Umbilical cord (tissue), 2 donors: Measurements from ENCODE around the gene SLC6A11. TPM values are rescaled to one million over a fixed set of nuclear protein-coding genes. Genes with fewer than 3 reads are reported as not detected.

Experiments used
- DNase-seq: peaks from one replicate; pipeline ENCODE4 v3.0.0-alpha.2; 2015; ENCODE audit warnings: low spot score
- total RNA-seq: library from RNA; depleted of rRNA; stranded (reverse); fragments of >200 nt; gene quantifications from one replicate; pipeline ENCODE4 v1.2.3, GENCODE V29; 2014; ENCODE audit warnings: low replicate concordance; ENCODE audit not compliant: insufficient read depth

SLC6A11 gene
- total RNA-seq, 1 donor from 2014 or later, result 1.4 TPM

DNA sequence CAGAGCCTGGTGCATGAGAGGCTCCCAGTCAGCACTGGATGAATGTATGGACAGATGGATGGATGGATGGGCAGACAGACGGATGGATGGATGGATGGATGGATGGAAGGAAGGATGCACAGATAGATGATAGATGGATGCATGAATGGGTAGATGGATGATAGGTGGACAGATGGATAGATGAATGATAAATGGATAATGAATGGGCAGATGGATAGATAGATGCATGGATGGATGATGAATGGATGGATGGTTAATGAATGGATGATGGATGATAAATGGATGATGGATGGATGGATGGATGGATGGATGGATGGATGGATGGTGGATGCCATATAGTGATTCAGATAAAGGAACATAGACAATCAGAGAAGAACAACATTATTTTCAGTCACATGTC lies 71.0 kb downstream of the SLC6A11 start:
- DNase-seq, result no peak

DNA sequence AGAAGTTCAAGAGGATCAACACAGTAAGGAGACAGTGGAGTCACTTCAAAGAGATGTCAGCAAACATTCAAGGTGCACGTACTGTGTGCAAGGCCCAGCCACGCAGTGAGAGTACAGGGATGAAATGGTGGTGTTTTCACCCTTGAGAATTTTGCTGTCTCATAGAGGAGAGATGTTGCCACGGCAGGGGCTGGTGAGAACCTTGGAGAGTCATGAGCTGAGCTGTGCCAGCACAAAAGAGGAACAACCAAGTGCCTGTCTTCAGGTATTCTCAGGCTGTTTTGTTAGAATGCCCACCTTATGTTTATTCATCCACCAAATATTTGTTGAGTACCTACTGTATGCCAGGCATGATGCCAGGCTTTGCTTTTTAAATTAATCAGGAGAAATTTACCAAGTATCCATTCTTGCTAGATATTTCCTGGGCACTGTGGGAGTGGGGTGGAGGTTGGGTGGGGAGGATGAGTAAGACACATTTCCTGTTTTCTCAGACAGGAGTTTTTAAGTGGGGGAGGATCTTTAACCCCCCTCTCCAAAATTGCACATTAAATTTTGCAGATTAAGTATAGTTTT lies 72.6 kb downstream of the SLC6A11 start:
- DNase-seq, result no peak

GRCh38 chr3:10889206-10889960 lies 73.4 kb downstream of the SLC6A11 start:
- no peak for DNase-seq

- DNase-seq, result no peak
Observed at GRCh38 chr3:10890665-10891064, 74.6 kb downstream of the SLC6A11 start.

- DNase-seq, result no peak
Observed at GRCh38 chr3:10892622-10893021, 76.6 kb downstream of the SLC6A11 start.

GRCh38 chr3:10901296-10901945 lies 85.4 kb downstream of the SLC6A11 start:
- no peak for DNase-seq

DNA sequence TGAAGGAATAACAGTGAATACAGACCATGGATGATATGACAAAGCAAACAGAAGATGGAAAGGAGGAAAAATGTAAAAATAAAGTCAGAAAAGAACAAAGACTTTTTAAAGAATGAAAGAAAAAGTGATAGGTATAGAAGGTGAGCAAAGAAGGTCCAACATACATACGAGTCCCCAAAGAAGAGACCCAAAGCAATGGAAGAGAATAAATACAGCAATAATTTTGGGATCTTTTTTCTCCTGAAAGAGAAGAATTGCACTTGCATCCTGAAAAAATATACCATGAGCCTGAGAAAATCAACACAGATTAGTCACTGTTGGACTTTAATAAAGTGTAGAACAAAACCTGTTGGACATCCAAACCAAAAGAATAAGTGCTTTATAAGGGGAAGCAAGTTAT lies 91.2 kb downstream of the SLC6A11 start:
- DNase-seq, result no peak

GRCh38 chr3:10910367-10910766 lies 94.3 kb downstream of the SLC6A11 start:
- no peak for DNase-seq

DNA sequence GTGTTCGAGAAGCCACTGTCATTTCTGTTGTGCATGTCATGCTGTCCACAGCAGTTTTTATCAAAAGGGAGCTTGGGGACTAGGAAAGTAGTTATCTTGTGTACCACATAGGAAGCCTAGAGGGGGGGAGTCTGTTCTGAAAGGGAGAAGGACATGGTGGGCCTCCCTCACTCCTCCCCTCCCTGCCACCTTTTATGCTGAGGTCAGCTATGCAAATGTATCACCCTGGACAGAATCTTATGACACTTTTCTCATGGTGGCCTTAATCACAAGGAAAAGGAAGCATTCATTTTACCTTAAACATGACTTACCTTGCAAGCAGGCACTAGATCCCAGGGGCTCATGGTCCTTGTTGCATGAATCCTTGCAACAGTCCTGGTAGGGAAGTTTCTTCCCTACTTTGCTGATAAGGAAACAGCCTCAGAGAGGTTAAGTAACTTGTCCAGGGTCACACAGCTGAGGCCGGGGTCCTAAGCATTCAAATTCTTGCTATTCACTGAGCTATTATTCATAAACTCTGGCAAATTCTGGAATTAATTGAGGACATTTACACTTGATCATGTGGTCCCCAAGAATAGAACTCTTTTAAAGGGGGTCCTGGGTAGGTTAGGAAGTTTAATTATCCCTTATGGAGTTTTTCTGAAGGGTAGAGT lies 95.4 kb downstream of the SLC6A11 start:
- DNase-seq, result no peak

DNA sequence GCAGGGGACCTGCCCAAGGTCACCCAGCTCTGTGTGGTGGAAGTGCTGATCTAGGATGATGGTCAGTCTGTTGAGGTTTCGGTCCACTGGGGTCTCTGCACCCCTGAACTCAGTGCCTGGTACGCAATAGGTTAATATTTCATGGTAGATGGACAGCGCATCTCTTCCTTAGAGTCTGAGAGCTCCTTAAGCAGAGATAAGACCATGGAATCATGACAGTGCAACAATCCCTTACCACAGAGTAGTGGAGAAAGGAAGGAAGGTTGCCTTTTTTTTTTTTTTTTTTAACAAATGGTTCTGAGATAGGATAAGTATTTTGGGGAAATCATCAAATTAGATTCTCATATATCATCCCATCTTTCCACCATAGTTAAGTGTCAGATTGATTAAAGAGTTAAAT lies 96.8 kb downstream of the SLC6A11 start:
- no peak for DNase-seq

- DNase-seq, result no peak
Observed at GRCh38 chr3:10915376-10915775, 99.3 kb downstream of the SLC6A11 start.

GRCh38 chr3:10917176-10917575 lies 101.1 kb downstream of the SLC6A11 start:
- DNase-seq, result no peak

DNA sequence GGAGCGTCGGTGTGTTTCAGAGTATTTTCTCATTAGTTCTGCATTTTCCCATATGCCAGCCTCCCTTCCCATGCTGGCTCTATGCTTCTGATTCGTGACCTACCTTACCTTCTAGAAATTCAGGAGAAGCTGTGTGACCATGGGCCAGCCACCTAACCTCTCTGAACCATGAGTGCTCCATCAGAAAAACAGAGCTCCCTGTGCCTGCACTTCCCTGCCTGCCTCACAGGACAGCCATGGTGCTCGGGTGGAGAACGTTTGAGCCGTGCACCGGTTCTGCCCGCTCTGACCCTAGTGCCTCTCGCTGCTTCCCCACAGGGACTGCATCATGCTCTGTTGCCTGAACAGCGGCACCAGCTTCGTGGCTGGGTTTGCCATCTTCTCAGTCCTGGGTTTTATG lies 102.0 kb downstream of the SLC6A11 start:
- DNase-seq, result no peak

- DNase-seq, result no peak
Observed at GRCh38 chr3:10919636-10920035, 103.6 kb downstream of the SLC6A11 start.

DNA sequence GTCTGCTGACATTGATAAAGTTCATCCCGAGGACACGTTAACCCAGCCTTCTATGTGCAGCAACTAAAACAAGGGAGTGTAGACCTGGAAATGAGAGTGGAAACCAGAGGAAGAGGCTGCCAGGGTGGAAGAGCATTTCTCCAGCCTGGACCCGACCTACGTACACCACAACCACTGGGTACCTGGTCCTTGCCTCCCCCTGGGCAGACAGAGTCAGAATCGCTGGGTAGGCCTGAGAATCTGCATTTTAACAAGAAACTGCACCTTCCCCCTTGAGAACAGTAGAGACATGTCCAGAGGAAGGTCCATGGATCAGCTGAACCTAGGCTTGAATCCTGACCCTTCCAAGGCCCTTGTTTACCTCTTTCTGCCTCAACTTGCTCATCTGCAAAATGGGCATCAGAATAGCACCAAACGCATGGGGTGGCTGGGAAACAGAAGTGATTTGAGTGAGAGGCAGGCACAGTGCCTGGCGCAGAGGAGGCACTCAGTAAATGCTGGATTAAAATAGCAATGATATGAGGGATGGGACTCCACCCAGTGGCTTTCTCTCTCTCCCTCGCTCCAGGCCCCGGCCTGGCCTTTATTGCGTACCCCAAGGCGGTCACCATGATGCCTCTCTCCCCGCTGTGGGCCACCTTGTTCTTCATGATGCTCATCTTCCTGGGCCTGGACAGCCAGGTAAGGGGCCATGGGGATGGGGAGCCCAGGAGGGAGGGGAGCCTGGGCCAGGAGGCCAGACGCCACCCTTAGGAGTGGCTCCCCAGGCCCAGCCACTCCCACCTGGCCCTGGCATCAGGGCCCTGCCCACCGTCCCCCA lies 109.6 kb downstream of the SLC6A11 start:
- no peak for DNase-seq

GRCh38 chr3:10926256-10926810 lies 110.3 kb downstream of the SLC6A11 start:
- DNase-seq, result no peak

GRCh38 chr3:10926811-10927521 lies 110.9 kb downstream of the SLC6A11 start:
- no peak for DNase-seq

DNA sequence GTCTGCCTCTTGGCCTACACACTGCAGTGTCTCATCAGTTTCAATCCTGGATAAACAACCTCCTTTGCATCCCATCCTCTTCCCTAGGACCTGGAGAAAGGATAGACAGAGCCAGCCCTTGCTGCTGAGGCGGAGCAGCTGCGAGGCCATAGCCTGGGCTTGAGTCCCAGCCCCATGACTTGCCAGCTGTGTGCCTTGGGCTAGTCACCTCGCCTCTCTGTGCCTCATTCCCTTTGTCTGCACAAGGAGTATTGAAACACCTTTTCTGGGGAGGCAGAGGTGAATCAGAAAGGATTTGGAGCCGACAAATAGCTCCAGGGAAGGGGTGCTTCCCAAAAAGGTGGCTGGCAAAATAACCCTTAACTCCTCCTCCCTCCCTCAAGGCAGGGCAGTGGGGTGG lies 111.5 kb downstream of the SLC6A11 start:
- DNase-seq, result no peak

DNA sequence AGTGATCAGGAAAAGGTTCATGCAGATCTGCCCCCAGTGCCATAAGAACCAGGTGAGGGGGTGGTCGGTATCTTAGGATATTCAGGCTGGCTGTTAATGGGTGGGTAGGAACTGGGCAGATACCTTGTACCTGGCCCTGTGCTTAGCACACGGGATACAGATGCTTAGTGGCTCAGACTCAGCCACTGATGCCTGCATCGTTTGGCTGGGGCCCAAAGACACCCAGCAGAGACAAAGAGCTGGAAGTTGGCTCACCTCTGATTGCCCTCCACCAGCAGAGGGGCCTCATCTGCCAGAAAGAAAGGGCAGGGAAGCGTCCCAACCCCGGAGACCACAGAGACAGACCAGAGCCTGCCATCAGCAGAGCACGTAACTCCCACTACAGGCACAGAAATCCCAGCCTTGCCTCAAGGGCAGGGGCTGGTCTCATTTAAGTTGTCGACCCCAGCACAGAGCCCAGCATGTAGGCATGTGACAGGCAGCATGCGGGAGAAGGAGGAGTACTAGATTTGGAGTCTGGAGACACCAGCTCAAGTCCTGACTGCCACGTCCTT lies 112.5 kb downstream of the SLC6A11 start:
- DNase-seq, result no peak

- DNase-seq, result no peak
Observed at GRCh38 chr3:10928961-10929471, 113.0 kb downstream of the SLC6A11 start.
